OCI-LY3 (cell line): ENCODE results near the gene RBM42.
"Not testable (repeated sequence)": the region's sequence is repeated elsewhere in the genome, so short reads cannot be mapped to it uniquely, and the experiment has no call there.

Source experiments
- H2AFZ ChIP-seq: fragments of 200-600, 300-600 bp; shearing (Covaris generic); 2 replicates; pipeline ENCODE4 v1.6.0; 2014; ENCODE audit warnings: antibody characterized with exemption, low read depth, low read length
- H3K27ac ChIP-seq: fragments of 200-600, 300-600 bp; sonication (generic); 2 replicates; pipeline ENCODE4 v1.5.1; 2014; ENCODE audit warnings: mild to moderate bottlenecking, low read length, moderate library complexity, mixed read lengths
- H3K27me3 ChIP-seq: fragments of 200-600, 300-600 bp; sonication (generic); 2 replicates; pipeline ENCODE4 v1.6.1; 2014; ENCODE audit warnings: low read depth, low read length, mixed read lengths
- H3K36me3 ChIP-seq: fragments of 200-600, 300-600 bp; sonication (generic); replicated peaks from 2 replicates; pipeline ENCODE3; 2014; ENCODE audit warnings: low read depth, low read length, mixed read lengths
- H3K4me1 ChIP-seq: fragments of 300-600, 200-600 bp; sonication (generic); 2 replicates; pipeline ENCODE4 v1.6.1; 2014; ENCODE audit warnings: low read length, mixed read lengths
- H3K4me2 ChIP-seq: fragments of 200-600, 300-600 bp; sonication (generic); 2 replicates; pipeline ENCODE4 v1.6.1; 2014; ENCODE audit warnings: low read length, mixed read lengths
- H3K4me3 ChIP-seq: fragments of 300-600, 200-600 bp; sonication (generic); 2 replicates; pipeline ENCODE4 v1.5.1; 2014; ENCODE audit warnings: antibody characterized with exemption, mild to moderate bottlenecking, low read length, moderate library complexity
- H3K79me2 ChIP-seq: fragments of 300-600, 200-600 bp; shearing (Covaris generic); 2 replicates; pipeline ENCODE4 v1.6.1; 2014; ENCODE audit warnings: mild to moderate bottlenecking, low read length, mixed read lengths
- H3K9ac ChIP-seq: fragments of 300-600, 200-600 bp; shearing (Covaris generic); 2 replicates; pipeline ENCODE4 v1.6.0; 2014; ENCODE audit warnings: mild to moderate bottlenecking, low read length, moderate library complexity
- H3K9me3 ChIP-seq: fragments of 200-600, 300-600 bp; shearing (Covaris generic); 2 replicates; pipeline ENCODE4 v1.6.1; 2014; ENCODE audit warnings: low read length, mixed read lengths; ENCODE audit not compliant: insufficient read depth
- H4K20me1 ChIP-seq: fragments of 200-600, 300-600 bp; sonication (generic); 2 replicates; pipeline ENCODE4 v1.6.1; 2016; ENCODE audit warnings: low read length, mixed read lengths; ENCODE audit not compliant: insufficient read depth
- EZH2phosphoT487 ChIP-seq: fragments of 200-600 bp; shearing (Covaris generic); IDR thresholded peaks from 2 replicates; pipeline ENCODE4 v1.6.1; 2018; ENCODE audit warnings: antibody characterized with exemption, mixed run types, low read depth
- TF ChIP-seq, protein P1 (sequence below): fragments of 200-600, 300-600 bp; sonication (generic); IDR thresholded peaks from 2 replicates; pipeline ENCODE4 v1.5.1; 2014; ENCODE audit warnings: antibody characterized with exemption, low read length, low read depth

Gene RBM42

DNA sequence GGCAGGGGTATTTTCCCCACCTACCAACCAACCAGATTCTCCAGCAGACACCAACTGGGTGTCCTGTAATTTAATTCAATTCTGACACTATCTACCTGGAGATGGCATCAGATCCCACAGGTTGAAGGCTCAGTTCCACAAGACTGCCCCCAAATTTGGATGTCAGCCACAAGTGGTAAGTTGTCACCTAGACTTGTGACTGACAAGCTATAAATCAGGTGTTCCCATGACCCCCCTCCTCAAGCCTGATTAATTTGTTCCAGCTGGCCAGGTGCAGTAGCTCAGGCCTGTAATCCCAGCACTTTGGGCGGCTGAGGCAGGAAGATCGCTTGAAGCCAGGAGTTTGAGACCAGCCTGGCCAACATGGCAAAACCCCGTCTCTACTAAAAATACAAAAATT is 26.9 kb upstream of the RBM42 start:
- H3K4me2 ChIP-seq = no peak overlapping the region
- TF ChIP-seq EZH2phosphoT487 = no peak
- TF ChIP-seq, protein P1, sequence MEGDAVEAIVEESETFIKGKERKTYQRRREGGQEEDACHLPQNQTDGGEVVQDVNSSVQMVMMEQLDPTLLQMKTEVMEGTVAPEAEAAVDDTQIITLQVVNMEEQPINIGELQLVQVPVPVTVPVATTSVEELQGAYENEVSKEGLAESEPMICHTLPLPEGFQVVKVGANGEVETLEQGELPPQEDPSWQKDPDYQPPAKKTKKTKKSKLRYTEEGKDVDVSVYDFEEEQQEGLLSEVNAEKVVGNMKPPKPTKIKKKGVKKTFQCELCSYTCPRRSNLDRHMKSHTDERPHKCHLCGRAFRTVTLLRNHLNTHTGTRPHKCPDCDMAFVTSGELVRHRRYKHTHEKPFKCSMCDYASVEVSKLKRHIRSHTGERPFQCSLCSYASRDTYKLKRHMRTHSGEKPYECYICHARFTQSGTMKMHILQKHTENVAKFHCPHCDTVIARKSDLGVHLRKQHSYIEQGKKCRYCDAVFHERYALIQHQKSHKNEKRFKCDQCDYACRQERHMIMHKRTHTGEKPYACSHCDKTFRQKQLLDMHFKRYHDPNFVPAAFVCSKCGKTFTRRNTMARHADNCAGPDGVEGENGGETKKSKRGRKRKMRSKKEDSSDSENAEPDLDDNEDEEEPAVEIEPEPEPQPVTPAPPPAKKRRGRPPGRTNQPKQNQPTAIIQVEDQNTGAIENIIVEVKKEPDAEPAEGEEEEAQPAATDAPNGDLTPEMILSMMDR = no peak
- no peak overlapping the region for H3K4me3 ChIP-seq
- H4K20me1 ChIP-seq = no peaks in the 10 kb centered on the region
- H3K9ac ChIP-seq = no peak overlapping the region
- no peak overlapping the region for H3K27ac ChIP-seq
- H3K79me2 ChIP-seq = no peaks in the 10 kb centered on the region
- no peaks in the 10 kb centered on the region for H3K4me1 ChIP-seq
- no peaks in the 10 kb centered on the region for H3K36me3 ChIP-seq
- H2AFZ ChIP-seq = no peak overlapping the region
- no peaks in the 10 kb centered on the region for H3K9me3 ChIP-seq
- peaks cover 10% of the 10 kb centered on the region for H3K27me3 ChIP-seq

DNA sequence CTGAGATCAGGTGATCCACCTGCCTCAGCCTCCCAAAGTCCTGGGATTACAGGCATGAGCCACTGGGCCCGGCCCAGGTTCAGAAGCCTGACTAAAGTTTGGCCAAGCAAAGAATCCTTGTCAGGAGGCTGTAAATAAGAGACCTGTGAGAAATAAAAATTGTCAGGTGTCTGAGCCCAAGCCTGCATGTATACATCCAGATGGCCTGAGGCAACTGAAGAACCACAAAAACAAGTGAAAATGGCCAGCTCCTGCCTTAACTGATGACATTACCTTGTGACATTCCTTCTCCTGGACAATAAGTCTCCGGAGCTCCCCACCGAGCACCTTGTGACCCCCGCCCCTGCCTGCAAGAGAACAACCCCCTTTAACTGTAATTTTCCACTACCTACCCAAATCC is 24.4 kb upstream of the RBM42 start:
- H3K27me3 ChIP-seq, H3K4me3 ChIP-seq, H2AFZ ChIP-seq, H4K20me1 ChIP-seq, H3K9ac ChIP-seq, H3K79me2 ChIP-seq, H3K9me3 ChIP-seq, H3K4me2 ChIP-seq, H3K27ac ChIP-seq, H3K4me1 ChIP-seq, H3K36me3 ChIP-seq: not testable (repeated sequence)

DNA sequence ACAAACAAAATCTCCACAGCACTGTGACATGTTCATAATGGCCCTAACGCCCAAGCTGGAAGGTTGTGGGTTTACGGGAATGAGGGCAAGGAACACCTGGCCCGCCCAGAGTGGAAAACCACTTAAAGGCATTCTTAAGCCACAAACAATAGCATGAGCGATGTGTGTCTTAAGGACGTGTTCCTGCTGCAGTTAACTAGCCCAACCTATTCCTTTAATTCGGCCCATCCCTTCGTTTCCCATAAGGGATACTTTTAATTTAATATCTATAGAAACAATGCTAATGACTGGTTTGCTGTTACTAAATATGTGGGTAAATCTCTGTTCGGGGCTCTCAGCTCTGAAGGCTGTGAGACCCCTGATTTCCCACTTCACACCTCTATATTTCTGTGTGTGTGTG is 21.7 kb upstream of the RBM42 start:
- not testable (repeated sequence) for H3K27me3 ChIP-seq, H4K20me1 ChIP-seq, H3K9ac ChIP-seq, H2AFZ ChIP-seq, H3K4me3 ChIP-seq, H3K4me2 ChIP-seq, H3K36me3 ChIP-seq, H3K27ac ChIP-seq, H3K79me2 ChIP-seq, H3K9me3 ChIP-seq
- peaks cover 22% of the 10 kb centered on the region for H3K4me1 ChIP-seq

DNA sequence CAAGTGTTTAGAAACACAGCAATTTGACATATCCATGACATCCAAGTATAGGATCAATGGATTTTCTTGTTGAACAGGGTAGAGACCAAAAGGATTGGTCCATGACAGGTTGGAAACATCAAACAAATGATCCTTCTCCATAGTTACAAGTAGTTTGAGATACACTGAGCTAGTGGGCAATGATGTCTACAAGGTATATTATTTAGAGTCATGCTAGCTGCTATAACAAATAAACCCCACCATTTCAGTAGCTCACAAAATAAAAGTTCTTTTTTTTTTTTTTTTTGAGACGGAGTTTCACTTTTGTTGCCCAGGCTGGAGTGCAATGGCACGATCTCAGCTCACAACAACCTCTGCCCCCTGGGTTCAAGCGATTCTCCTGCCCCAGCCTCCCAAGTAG is 21.2 kb upstream of the RBM42 start:
- no peaks in the 10 kb centered on the region for H3K79me2 ChIP-seq
- H3K27me3 ChIP-seq = no peaks in the 10 kb centered on the region
- no peaks in the 10 kb centered on the region for H3K36me3 ChIP-seq
- no peaks in the 10 kb centered on the region for H4K20me1 ChIP-seq
- H3K4me1 ChIP-seq = peaks cover 23% of the 10 kb centered on the region
- H2AFZ ChIP-seq = no peak overlapping the region
- no peak for TF ChIP-seq EZH2phosphoT487
- TF ChIP-seq, protein P1 = no peak
- H3K4me2 ChIP-seq = no peak overlapping the region
- H3K9me3 ChIP-seq = 0 out of 2 replicates have a peak, but pooled peaks cover 4% of the 10 kb centered on the region
- H3K27ac ChIP-seq = no peak overlapping the region
- no peak overlapping the region for H3K4me3 ChIP-seq
- no peak overlapping the region for H3K9ac ChIP-seq

DNA sequence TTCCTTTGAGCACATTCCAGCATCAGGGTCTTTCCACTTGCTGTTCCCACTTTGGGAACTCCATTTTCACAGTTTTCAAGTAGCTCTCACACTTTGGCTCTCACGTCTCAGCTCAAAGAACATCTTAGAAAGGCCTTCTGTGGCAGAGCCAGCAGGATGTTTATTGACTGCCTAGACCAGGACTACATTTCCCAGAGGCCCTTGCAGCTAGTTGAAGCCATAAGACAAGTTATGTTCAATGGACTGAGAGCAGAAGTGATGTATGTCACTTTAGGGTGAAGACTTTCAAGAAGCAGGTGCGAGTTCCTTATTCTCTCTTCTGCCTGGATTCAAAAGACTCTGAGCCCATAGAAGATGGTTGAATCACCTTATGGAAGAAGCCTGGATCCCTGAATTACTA is 20.6 kb upstream of the RBM42 start:
- no peak overlapping the region for H2AFZ ChIP-seq
- H3K36me3 ChIP-seq = no peaks in the 10 kb centered on the region
- H3K79me2 ChIP-seq = peaks cover 5% of the 10 kb centered on the region; the same call in 1 of the 2 replicates

More for the DNA sequence above, 20.6 kb upstream of the RBM42 start:
- 0 out of 2 replicates have a peak, but pooled peaks cover 4% of the 10 kb centered on the region for H3K9me3 ChIP-seq
- TF ChIP-seq, protein P1 = no peak
- no peak for TF ChIP-seq EZH2phosphoT487
- no peak overlapping the region for H3K27ac ChIP-seq
- H4K20me1 ChIP-seq = no peaks in the 10 kb centered on the region
- peaks cover 25% of the 10 kb centered on the region for H3K4me1 ChIP-seq
- H3K4me3 ChIP-seq = no peak overlapping the region
- no peak overlapping the region for H3K9ac ChIP-seq
- no peak overlapping the region for H3K4me2 ChIP-seq
- H3K27me3 ChIP-seq = no peaks in the 10 kb centered on the region
